Fibroblast of lung (primary cell): ENCODE data around the gene RGS7. TPM values are rescaled to one million over a fixed set of nuclear protein-coding genes. Genes with fewer than 3 reads are reported as not detected.

Experiments used
- DNase-seq, 2 donors: peaks; one replicate each; pipeline versions ENCODE4 v3.0.0 to v3.0.0-alpha.2; 2010; ENCODE audit warnings: low read depth in 2 of 2
- H2AFZ ChIP-seq: 2 replicates; pipeline ENCODE4 v1.5.1; 2012; ENCODE audit warnings: low read length, control low read depth, inconsistent platforms
- H3K27ac ChIP-seq: 2 replicates; pipeline ENCODE4 v1.5.1; 2011; ENCODE audit warnings: low read length, control low read depth; ENCODE audit not compliant: insufficient read depth
- H3K27me3 ChIP-seq: 2 replicates; pipeline ENCODE4 v1.5.1; 2011; ENCODE audit warnings: mild to moderate bottlenecking, low read length; ENCODE audit not compliant: control insufficient read depth, insufficient read depth
- H3K36me3 ChIP-seq: 2 replicates; pipeline ENCODE4 v1.5.1; 2011; ENCODE audit warnings: low read length; ENCODE audit not compliant: control insufficient read depth, insufficient read depth
- H3K4me1 ChIP-seq: 2 replicates; pipeline ENCODE4 v1.5.1; 2011; ENCODE audit warnings: low read length; ENCODE audit not compliant: control insufficient read depth, insufficient read depth; ENCODE audit errors: extremely low read depth
- H3K4me2 ChIP-seq: 2 replicates; pipeline ENCODE4 v1.5.1; 2011; ENCODE audit warnings: low read length, control low read depth; ENCODE audit not compliant: insufficient read depth; ENCODE audit errors: extremely low read depth
- H3K4me3 ChIP-seq, 4 experiments: fragments of 200-600 bp in 1 of 4; sonication (generic) in 1 of 4; replicated peaks in 1 of 4; 2 replicates each; pipeline ENCODE4 v1.5.1; 2011 to 2016; ENCODE audit warnings: low read length in 4 of 4, low read depth in 3 of 4, mild to moderate bottlenecking in 3 of 4, control low read depth in 2 of 4, inconsistent platforms in 1 of 4, mixed read lengths in 1 of 4; ENCODE audit not compliant: insufficient read depth in 1 of 4; ENCODE audit errors: control extremely low read depth in 1 of 4
- H3K79me2 ChIP-seq: 2 replicates; pipeline ENCODE4 v1.5.1; 2012; ENCODE audit warnings: mild to moderate bottlenecking, low read length, inconsistent platforms; ENCODE audit not compliant: control insufficient read depth, insufficient read depth
- H3K9ac ChIP-seq: 2 replicates; pipeline ENCODE4 v1.5.1; 2011; ENCODE audit warnings: mild to moderate bottlenecking, low read length, control low read depth; ENCODE audit not compliant: insufficient read depth
- H3K9me3 ChIP-seq: 2 replicates; pipeline ENCODE4 v1.5.1; 2012; ENCODE audit warnings: low read depth, low read length; ENCODE audit not compliant: control insufficient read depth, insufficient read depth
- H4K20me1 ChIP-seq: 2 replicates; pipeline ENCODE4 v1.5.1; 2011; ENCODE audit warnings: low read length; ENCODE audit not compliant: control insufficient read depth, insufficient read depth; ENCODE audit errors: extremely low read depth
- EZH2 ChIP-seq: IDR thresholded peaks from 2 replicates; pipeline ENCODE4 v1.5.1; 2012; ENCODE audit warnings: low read length, control low read depth, mild to moderate bottlenecking; ENCODE audit errors: missing control alignments
- polyA plus RNA-seq, 2 donors: library from polyadenylated mRNA; depleted of rRNA in 1 of 2; stranded (reverse) in 1 of 2; unstranded in 1 of 2; fragments of >200 nt; gene quantifications; 2 replicates each; pipeline ENCODE4 v1.2.1, GENCODE V29; 2011 to 2012; ENCODE audit warnings: missing spikeins in 1 of 2
- total RNA-seq: library from RNA; depleted of rRNA; stranded (reverse); fragments of >200 nt; gene quantifications from 2 replicates; pipeline ENCODE4 v1.2.1, GENCODE V29; 2014
- TF ChIP-seq, protein P1 (sequence below), 2 donors: IDR thresholded peaks in 1 of 2; conservative IDR thresholded peaks in 1 of 2; 1 replicate in 1 of 2; 2 replicates in 1 of 2; pipeline ENCODE4 v1.5.1; 2011 to 2012; ENCODE audit warnings: low read length in 2 of 2, control low read depth in 1 of 2, inconsistent platforms in 1 of 2, low read depth in 1 of 2, mild to moderate bottlenecking in 1 of 2

The RGS7 gene
- total and polyA plus RNA-seq, 2 donors (not counting 1 experiment from before 2014, with no cell fraction given): 3.6 to 4.2 TPM

DNA sequence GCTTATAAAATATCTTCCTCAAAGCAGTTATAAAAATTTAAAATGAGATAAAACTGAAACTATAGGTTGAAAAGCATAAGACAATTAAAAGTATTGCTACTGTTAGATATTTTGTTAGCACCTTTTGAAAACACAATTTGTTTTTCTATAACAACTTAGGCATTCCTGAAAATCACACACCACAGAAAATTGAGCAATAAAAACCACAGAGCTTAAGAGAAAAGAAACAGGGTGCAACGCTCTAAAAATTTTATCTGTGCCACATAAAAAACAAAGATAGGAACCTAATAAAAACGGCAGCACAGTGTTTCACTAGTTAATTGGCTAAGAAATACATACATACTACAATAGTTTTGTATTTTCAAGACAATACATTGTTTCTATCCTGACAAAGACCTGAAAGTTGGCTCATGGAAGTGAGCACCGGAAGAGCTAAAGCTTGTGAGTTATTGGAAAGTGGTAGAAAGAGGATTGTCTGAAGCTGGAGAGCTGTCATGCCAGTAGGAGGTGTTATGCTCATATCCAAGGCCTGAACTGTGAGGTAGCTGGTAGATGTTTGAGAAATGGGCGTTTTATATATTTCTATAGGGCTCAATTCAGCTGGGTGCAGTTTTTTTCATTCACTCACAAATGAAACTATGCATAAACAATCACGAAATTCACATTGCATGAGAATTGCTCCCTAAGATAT lies 45.8 kb downstream of the RGS7 start:
- no peaks in the 10 kb centered on the region for H4K20me1 ChIP-seq
- TF ChIP-seq, protein P1, sequence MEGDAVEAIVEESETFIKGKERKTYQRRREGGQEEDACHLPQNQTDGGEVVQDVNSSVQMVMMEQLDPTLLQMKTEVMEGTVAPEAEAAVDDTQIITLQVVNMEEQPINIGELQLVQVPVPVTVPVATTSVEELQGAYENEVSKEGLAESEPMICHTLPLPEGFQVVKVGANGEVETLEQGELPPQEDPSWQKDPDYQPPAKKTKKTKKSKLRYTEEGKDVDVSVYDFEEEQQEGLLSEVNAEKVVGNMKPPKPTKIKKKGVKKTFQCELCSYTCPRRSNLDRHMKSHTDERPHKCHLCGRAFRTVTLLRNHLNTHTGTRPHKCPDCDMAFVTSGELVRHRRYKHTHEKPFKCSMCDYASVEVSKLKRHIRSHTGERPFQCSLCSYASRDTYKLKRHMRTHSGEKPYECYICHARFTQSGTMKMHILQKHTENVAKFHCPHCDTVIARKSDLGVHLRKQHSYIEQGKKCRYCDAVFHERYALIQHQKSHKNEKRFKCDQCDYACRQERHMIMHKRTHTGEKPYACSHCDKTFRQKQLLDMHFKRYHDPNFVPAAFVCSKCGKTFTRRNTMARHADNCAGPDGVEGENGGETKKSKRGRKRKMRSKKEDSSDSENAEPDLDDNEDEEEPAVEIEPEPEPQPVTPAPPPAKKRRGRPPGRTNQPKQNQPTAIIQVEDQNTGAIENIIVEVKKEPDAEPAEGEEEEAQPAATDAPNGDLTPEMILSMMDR (conservative IDR thresholded peaks at IDR 0.05 in 1 of 2, IDR thresholded peaks at IDR 0.05 in 1 of 2; ENCODE audit: low read depth in 1 of 2, low read length in 2 of 2): peak; percentile 4 to 12
- no peak for TF ChIP-seq EZH2
- H3K79me2 ChIP-seq: no peaks in the 10 kb centered on the region
- H3K4me1 ChIP-seq: peaks cover 2% of the 10 kb centered on the region
- no peak overlapping the region for H2AFZ ChIP-seq
- H3K27me3 ChIP-seq: no peaks in the 10 kb centered on the region
- no peak overlapping the region for H3K4me3 ChIP-seq
- H3K36me3 ChIP-seq: no peaks in the 10 kb centered on the region
- H3K9ac ChIP-seq: no peak overlapping the region
- H3K27ac ChIP-seq: no peak overlapping the region
- no peaks in the 10 kb centered on the region for H3K9me3 ChIP-seq
- no peak overlapping the region for H3K4me2 ChIP-seq
- DNase-seq: peak in 1 of 2 donors; percentile 3

DNA sequence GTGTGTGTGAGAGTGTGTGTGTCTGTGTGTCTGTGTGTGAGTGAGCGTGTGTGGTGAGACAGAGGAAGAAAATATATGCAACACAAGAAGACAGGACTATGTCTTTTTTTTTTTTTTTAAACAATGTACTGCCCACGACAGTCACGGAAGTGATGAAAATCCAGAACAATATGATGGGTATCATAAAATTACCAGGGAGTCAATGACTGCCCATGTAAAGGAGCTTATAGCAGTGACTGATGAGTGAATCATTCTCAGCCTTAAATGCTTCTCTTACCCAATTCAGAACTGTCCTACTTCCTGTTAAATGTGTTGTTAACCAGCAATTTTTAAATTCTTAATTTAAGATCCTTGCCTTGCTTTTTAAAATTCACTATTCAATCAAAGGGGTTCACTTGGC lies 46.6 kb downstream of the RGS7 start:
- Histone ChIP-seq H3K79me2 (no peaks in the 10 kb centered on the region), H3K4me3 (no peak overlapping the region), H3K27ac (no peak overlapping the region), H3K36me3 (no peaks in the 10 kb centered on the region), H3K9me3 (no peaks in the 10 kb centered on the region), H4K20me1 (no peaks in the 10 kb centered on the region), H3K9ac (no peak overlapping the region), H3K27me3 (no peaks in the 10 kb centered on the region), H3K4me2 (no peak overlapping the region), H3K4me1 (peaks cover 2% of the 10 kb centered on the region), H2AFZ (no peak overlapping the region)
- TF ChIP-seq, protein P1 (conservative IDR thresholded peaks at IDR 0.05 in 1 of 2, IDR thresholded peaks at IDR 0.05 in 1 of 2; ENCODE audit: low read depth in 1 of 2, low read length in 2 of 2): no peak
- TF ChIP-seq EZH2: no peak
- DNase-seq: peak in 1 of 2 donors; percentile 1

DNA sequence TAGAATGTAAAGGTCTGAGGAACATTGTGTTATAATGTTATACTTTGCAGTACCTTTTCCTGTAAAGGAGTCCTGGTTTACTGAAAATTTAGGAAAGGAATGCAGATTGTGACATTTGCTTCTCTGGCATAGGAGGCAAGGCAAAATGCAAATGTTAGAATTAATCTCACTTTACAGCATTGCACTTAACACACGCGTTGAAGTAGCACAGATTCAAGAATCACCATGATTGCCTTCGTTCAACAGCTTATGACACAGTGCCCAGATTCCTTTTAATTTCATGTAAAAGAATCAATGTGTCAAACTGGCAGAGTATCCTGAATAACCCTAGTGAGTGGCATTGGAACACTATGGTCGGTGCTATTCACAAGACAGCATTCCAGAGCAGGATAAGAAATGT lies 47.4 kb downstream of the RGS7 start:
- no peaks in the 10 kb centered on the region for H3K36me3 ChIP-seq
- no peak for DNase-seq
- H3K4me3 ChIP-seq: no peak overlapping the region
- no peak for TF ChIP-seq EZH2
- TF ChIP-seq, protein P1 (conservative IDR thresholded peaks at IDR 0.05 in 1 of 2, IDR thresholded peaks at IDR 0.05 in 1 of 2; ENCODE audit: low read depth in 1 of 2, low read length in 2 of 2): no peak
- peaks cover 2% of the 10 kb centered on the region for H3K4me1 ChIP-seq
- no peaks in the 10 kb centered on the region for H3K27me3 ChIP-seq
- H4K20me1 ChIP-seq: no peaks in the 10 kb centered on the region
- H3K4me2 ChIP-seq: no peak overlapping the region
- no peak overlapping the region for H3K9ac ChIP-seq
- no peak overlapping the region for H3K27ac ChIP-seq
- no peaks in the 10 kb centered on the region for H3K79me2 ChIP-seq
- H3K9me3 ChIP-seq: no peaks in the 10 kb centered on the region
- no peak overlapping the region for H2AFZ ChIP-seq
